Endometrial microvascular endothelial cells (primary cell): ENCODE data around the gene ZNF319. TPM values are rescaled to one million over a fixed set of nuclear protein-coding genes. Genes with fewer than 3 reads are reported as not detected.

Experiments
- in situ Hi-C: cut with HindIII; loops from 2 replicates; pipeline ENCODE4 v1.10.0; 2017; ENCODE audit warnings: low sequenced_read_pairs, low pct_unique_long_range_greater_than_20kb; ENCODE audit errors: inconsistent ontology term
- total RNA-seq: library from RNA; depleted of rRNA; stranded (reverse); fragments of >200 nt; gene quantifications from one replicate; pipeline ENCODE4 v1.2.3, GENCODE V29; 2015; ENCODE audit errors: inconsistent ontology term

ZNF319 gene
- total RNA-seq, 1 donor from 2014 or later: 5.2 TPM

GRCh38 chr16:57966986-57967385 is 33.5 kb downstream of the ZNF319 start:
- in situ Hi-C loops: no loop called here

GRCh38 chr16:57966204-57966771 is 34.2 kb downstream of the ZNF319 start:
- in situ Hi-C loops: no loop called here

- in situ Hi-C loops: no loop called here
These were observed 36.2 kb downstream of the ZNF319 start for GRCh38 chr16:57964157-57964700.

GRCh38 chr16:57962756-57963155 is 37.7 kb downstream of the ZNF319 start:
- in situ Hi-C loops: no loop called here

GRCh38 chr16:57962046-57962445 is 38.4 kb downstream of the ZNF319 start:
- in situ Hi-C loops: no loop called here

- in situ Hi-C loops: no loop called here
These were observed 38.9 kb downstream of the ZNF319 start for GRCh38 chr16:57961538-57961937.

GRCh38 chr16:57960826-57961472 is 39.5 kb downstream of the ZNF319 start:
- in situ Hi-C loops: no loop called here

GRCh38 chr16:57960310-57960709 is 40.2 kb downstream of the ZNF319 start:
- in situ Hi-C loops: no loop called here

GRCh38 chr16:57959804-57960203 is 40.7 kb downstream of the ZNF319 start:
- in situ Hi-C loops: no loop called here

GRCh38 chr16:57959121-57959520 is 41.4 kb downstream of the ZNF319 start:
- in situ Hi-C loops: no loop called here

- in situ Hi-C loops: no loop called here
These were observed 41.9 kb downstream of the ZNF319 start for GRCh38 chr16:57958544-57958943.

- in situ Hi-C loops: no loop called here
These were observed 42.6 kb downstream of the ZNF319 start for GRCh38 chr16:57957673-57958392.

GRCh38 chr16:57956924-57957672 is 43.4 kb downstream of the ZNF319 start:
- in situ Hi-C loops: no loop called here

GRCh38 chr16:57956270-57956808 is 44.1 kb downstream of the ZNF319 start:
- in situ Hi-C loops: no loop called here

GRCh38 chr16:57955572-57956188 is 44.8 kb downstream of the ZNF319 start:
- in situ Hi-C loops: no loop called here

GRCh38 chr16:57953857-57954256 is 46.6 kb downstream of the ZNF319 start:
- in situ Hi-C loops: no loop called here

- in situ Hi-C loops: no loop called here
These were observed 47.6 kb downstream of the ZNF319 start for GRCh38 chr16:57952909-57953308.

GRCh38 chr16:57951204-57951960 is 49.1 kb downstream of the ZNF319 start:
- in situ Hi-C loops: no loop called here
